Forelimb muscle (tissue), 1 donor: ENCODE measurements around the gene BMPR1A. TPM values are rescaled to one million over a fixed set of nuclear protein-coding genes. Genes with fewer than 3 reads are reported as not detected.
"Not testable (repeated sequence)": the region's sequence is repeated elsewhere in the genome, so short reads cannot be mapped to it uniquely, and the experiment has no call there.

Experiments
- DNase-seq: peaks from one replicate; pipeline ENCODE4 v3.0.0-alpha.2; 2013; ENCODE audit warnings: low read depth
- polyA plus RNA-seq: library from polyadenylated mRNA; unstranded; fragments of 120-200 nt; gene quantifications from one replicate; pipeline ENCODE4 v1.2.1, GENCODE V29; 2013; ENCODE audit not compliant: insufficient read length

BMPR1A gene
- polyA plus RNA-seq, 1 donor: 46.0 TPM

DNA sequence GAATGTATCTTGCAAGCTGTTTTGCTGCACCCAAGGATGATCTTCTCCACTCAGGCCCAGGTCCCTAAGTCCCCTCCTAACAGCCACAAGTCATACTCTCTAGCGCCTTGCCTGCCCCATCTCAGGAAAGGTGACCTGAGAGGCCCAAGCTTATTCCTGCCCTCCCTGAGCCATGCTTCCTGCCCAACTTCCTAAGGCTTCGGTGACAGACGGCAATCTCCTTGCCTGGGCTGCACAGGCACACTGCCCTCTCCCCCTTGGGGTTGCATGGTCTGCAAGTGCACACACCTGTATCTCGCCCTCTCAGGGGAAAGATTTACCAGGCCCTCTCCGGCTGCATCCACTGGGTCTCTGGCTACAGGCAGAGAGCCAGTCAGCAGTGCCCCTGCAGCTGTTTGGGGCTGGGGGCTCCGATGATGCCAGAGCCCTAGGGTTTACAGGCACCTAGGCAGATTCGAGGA is 211.1 kb downstream of the BMPR1A start:
- no peak for DNase-seq

DNA sequence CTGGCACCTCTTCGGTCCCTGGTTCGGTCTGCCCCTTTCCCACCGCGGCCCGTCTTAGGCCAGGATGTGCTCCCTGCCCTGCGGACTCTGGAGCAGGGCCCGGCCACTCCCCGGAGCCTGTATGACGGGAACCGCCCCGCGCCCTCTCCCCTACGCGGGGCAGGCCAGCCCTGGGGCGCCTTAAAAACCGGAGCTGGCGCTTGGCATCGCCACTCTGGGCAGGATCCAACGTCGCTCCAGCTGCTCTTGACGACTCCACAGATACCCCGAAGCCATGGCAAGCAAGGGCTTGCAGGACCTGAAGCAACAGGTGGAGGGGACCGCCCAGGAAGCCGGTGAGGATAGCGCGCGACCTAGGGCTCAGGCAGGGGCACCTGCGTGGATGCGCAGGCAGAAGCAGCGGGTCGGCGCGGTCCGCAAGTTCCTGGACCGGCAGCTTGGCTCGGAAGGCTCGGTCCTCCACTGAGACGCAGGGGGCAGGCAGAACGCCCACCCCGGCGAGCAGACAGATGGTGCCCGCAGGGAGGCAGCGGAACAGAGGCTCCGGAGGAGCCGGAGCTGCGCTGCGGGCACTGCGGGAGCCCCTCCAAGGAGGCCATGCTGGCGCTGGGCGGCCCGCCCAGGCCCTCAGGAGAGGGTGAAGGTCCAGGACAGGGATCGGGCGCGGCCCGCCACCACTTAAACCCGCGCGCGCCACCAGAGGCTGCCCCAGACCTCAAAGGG is 212.0 kb downstream of the BMPR1A start, which contains the start of gene ADIRF:
TSS of gene ADIRF (plus strand) at position 212 of the 723 bp plus-strand sequence. CDS start at position 275, 63 bp downstream.
- no peak for DNase-seq

DNA sequence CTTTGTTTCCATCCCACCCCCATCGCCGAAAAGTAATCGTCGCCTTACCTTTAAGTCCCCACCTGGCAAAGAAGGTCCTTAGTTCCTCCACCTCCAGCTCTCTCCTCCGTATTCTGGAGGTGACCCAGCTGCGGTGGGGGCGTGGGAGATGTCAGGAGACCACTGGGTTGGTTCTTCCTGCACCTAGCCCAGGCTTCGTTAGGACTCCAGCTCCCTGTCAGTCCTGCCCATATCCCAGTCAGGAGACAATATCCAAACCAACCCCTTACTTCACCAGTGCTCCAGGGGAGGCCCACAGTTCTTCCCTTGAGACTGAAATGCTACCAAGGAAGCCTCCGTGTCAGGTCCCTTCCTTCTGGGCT is 212.6 kb downstream of the BMPR1A start:
- DNase-seq: no peak

DNA sequence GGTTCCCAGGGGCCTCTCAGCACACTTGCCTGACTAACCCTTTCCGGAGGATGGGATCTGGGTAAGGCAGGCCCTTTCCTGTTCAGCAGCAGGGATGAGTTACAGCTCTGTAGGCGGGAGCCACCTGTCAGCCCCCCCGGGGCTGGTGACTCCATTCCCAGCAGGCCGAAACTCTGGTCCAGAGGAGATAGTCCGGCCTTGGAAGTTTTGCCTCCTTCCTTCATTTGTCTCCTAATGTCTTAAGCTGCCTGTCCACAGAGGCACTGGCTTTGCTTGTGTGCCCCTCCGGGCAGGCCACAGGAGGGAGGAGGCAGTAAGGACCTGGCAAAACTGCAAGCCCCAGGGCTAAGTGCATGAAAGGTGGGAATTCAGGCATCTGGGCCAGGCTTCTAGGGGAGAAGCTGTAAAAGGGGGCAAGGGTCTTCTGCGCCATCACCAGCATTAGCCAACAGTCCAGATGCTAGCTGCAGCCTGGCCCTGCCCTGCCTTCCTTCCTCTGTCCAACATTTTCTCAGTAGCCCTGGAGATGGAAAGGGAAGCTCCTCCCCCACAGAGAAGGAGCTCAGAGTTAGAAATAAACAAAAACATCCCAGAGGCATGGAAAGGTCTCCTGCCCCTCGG is 213.1 kb downstream of the BMPR1A start:
- no peak for DNase-seq

DNA sequence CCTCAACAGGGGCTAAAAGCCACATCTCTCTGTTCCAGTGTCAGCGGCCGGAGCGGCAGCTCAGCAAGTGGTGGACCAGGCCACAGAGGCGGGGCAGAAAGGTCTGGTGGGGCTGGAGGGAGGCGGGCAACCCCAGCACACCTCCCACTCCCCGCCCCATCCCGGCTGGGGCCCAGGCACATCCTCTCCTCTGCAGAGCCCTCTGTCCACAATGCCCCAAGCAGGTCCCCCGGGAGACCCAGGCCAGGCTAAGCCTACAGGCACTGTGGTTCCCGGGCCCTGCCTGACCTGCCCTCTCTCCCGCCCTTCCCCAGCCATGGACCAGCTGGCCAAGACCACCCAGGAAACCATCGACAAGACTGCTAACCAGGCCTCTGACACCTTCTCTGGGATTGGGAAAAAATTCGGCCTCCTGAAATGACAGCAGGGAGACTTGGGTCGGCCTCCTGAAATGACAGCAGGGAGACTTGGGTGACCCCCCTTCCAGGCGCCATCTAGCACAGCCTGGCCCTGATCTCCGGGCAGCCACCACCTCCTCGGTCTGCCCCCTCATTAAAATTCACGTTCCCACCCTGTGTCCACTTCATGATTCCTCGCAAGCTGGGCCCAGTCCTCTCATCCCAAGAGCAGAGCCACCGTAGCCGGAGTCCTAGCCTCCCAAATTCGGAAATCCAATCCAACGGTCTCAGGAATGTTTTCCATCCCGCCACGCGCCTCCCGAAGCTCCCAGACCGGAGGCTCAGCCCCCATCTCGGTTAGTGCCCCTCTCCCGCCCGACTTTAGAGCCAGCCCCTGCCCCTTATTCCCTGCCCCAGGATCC is 214.0 kb downstream of the BMPR1A start:
- no peak for DNase-seq

DNA sequence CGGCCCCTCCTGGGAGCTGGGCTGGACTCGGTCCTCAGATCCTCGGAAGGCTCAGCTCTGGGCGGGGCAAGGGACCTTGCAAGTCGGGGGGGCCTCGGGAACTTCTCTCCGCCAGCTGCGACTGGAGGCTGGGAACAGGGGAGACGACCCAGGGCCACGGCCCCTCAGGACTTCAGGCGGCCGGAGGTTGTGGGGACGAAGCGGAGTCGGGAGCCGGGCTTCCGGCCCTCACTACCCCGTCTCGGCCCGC is 214.5 kb downstream of the BMPR1A start:
- DNase-seq: no peak

DNA sequence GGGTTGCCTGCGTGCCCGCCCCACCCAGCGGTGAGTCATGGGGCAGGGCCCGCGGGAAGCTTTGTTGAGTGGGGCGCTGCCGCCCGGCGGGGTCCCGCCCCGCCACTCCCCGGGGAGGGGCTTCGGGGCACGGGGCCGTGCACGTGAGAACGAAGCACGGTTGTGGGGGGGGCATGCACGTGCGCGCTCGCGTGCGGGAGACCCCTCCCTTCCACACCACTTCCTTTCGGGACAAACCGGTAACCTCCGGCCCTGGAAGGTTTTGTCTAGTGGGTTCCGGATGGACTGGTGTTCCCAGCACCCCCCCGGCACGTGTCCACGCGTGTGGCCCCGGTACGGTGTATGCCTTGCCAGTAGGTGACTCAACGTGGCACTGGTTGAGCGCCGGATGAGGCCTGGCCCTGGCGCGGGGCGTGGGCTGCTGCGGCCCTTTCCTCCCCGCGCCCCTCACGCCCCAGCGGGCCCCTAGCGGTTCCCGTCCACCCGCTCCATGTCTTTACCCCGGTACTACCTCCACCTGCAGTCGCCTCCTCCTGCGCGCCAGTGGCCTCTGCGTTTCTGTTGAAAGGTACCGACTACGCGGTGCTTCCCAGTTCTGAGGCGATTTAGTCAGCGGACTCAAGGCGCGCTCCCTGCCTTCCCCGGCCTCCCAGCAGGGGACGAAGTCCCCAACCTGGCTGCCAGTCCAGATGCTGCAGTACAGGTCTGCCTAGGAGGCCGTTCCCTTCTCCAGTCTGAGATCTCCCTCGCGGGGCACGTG is 215.0 kb downstream of the BMPR1A start:
- DNase-seq: no peak

DNA sequence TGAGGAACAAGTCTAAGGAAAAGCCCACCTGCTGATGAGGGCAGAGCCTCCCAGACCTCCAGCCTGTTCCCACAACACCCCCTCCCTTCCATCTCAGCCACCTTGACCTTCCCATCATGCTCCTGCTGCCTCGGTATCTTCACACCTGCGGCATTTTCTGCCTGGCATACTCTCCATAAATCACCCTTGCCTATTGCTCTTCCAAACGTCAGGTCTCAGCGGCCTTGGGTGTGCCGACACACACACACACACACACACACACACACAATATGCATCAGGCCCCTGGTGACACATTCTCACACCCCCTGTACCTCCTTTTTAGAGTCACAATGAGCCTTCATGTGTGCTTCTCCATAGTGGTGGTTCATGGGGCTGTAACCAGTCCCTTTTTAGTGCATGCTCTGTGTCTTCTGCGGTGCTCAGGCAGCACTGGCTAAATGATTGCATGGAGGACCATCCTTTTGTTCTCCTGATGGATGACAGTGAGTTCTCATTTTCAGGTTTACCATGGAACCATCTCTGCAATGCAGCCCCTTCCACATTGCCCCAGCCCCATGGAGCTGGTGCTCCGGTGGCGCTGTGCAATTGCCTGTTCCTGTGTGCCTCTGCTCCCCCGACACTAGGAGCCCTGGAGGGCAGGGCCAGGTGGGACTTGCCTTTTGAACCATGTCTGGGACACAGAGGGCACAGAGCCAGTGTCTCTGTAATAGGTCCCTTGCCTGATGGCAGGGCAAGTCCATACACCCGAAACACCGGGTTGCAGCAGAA is 216.4 kb downstream of the BMPR1A start:
- DNase-seq: no peak

DNA sequence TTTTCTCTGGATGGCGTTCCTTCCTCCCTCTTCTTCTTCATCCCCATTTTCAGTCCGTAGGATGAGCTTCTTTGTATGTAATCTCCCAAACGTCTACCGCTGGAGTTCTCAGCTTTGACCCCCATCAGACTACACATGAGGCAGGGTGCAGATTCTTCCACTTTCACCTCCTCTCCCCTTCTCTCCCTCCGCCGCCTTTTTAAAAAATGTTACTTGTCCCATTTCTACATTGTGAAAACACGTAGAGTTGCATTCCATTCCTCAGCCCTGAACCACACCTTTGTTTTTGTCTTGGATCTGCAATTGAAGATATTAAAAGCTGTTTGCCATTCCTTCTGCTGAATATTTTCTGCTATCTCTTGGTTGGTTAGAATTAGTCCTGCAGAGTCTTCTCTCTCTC is 218.1 kb downstream of the BMPR1A start:
- no peak for DNase-seq

DNA sequence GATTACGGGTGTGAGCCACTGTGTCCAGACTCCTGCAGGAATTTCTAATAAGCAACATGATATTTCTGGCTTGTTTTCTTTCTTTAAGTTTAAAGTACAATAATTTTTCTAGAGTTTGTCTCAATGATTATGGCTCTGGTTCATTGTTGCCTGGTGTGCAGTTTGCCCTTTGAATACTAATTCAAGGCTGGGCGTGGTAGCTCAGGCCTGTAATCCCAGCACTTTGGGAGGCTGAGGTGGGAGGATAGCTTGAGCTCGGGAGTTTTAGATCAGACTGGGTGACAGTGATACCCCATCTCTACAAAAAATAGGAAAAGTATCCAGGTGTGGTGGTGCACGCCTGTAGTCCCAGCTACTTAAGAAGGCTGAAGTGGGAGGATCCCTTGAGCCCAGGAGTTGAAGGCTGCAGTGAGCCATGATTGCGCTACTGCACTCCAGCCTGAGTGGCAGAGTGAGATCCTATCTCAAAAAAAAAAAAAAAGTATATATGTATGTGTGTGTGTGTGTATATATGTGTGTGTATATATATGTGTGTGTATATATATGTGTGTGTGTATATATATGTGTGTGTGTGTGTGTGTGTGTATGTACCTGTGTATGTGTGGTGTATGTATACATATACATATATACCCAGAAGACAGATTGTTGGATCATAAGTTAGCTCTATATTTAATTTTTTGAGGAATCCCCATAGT is 220.1 kb downstream of the BMPR1A start:
- no peak for DNase-seq

DNA sequence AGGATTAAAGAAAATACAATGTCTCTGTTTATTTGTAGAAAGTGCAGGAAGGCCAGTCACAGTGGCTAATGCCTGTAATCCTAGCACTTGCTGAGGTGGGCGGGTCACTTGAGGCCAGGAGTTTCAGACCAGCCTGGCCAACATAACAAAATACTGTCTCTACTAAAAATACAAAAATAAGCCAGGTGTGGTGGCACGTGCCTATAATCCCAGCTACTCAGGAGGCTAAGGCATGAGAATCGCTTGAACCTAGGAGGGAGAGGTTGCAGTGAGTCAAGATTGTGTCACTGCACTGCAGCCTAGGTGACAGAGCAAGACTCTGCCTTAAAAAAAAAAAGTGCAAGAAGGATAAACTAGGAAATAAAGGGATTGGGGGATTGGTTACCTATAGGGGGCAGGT is 222.0 kb downstream of the BMPR1A start:
- not testable (repeated sequence) for DNase-seq

DNA sequence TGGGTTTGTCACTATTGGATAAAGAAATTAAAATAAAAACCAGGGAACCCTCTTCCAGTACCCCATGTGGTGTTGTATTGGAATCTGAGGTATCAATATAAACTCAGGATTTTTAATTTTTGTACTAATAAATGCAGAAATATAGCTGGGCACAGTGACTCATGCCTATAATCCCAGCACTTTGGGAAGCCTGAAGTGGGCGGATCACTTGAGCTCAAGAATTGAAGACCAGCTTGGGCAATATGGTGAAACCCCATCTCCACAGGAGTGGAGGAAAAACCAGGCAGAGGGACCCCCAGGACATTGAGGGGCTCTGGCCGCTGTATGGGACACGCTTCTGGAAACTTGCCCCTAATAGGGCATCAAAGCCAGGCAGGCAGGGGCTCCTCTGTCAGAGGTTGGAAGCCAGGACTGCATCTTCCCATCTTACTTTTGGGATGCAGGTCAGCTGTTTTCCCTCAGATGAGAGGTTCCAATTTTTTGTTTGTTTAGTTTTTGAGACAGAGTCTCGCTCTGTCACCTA is 222.9 kb downstream of the BMPR1A start:
- no peak for DNase-seq

DNA sequence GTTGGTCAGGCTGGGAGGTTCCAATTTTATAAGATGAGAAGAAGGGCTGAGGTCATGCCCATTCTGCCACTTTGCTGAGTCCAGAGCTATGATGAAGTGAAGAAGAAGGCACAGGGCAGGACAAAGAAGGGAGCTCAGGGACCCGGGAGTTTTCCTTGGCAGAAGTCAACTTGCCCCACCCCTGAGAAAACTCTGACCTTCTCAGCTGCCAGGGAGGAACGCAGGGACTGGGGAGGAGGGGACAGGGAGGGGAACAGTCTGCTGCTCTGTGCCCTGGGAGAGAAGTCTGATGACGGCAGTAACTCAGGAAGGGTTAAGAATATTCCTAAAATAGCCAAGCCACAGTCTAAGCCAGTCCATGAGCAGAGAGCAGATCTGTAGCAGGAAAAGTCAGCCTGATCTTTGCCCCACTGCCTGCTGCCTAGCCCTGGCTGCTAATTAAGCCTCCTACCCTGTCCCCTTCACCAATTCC is 223.6 kb downstream of the BMPR1A start:
- DNase-seq: no peak

DNA sequence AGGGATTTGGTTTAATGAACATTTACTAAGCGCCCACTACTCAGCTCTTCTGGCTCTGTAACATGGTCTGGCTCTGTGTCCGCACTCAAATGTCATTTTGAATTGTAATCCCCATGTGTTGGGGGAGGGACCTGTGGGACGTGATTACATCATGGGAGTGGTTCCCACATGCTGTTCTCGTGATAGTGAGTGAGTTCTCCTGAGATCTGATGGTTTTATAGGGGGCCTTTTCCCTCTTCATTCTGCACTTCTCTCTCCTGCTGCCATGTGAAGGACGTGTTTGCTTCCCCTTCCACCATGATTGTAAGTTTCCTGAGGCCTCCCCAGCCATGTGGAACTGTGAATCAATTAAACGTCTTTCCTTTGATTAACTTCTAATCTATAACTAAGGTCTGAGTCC is 224.6 kb downstream of the BMPR1A start:
- not testable (repeated sequence) for DNase-seq

DNA sequence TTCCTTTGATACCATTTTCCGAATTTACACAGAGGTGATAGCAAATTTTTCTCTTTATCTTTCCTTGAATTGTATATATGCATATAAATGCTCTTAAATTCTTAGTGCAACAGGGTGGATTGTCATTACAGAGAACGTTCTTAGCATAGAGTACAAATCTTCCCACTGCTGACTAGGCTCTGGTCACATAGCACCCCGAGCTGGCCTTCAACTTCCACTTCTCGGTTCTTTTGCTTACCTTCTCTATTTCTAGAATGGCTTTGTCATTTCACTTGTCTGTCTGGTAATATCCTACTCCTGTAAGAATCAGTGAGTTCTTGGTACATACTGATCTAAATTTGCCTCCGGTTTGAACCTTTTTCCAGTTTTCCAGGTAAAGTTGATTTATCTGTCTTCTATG is 225.3 kb downstream of the BMPR1A start:
- DNase-seq: no peak

Other genes with a start within 250 kb of the BMPR1A start
- gene WAPL, start 234.8 kb upstream of the BMPR1A start, polyA plus RNA-seq: 26.6 TPM
- 1.9 TPM for gene OPN4, start 102.1 kb upstream of the BMPR1A start, polyA plus RNA-seq
- gene LDB3, start 88.1 kb upstream of the BMPR1A start, polyA plus RNA-seq: 992 TPM
- gene MMRN2, start 201.0 kb downstream of the BMPR1A start, polyA plus RNA-seq: 18.5 TPM
- 4.6 TPM for gene SNCG, start 202.0 kb downstream of the BMPR1A start, polyA plus RNA-seq
- 3.4 TPM for gene ADIRF, start 211.9 kb downstream of the BMPR1A start, polyA plus RNA-seq